Measurements from ENCODE around the gene ELMO1.

ELMO1 gene

DNA sequence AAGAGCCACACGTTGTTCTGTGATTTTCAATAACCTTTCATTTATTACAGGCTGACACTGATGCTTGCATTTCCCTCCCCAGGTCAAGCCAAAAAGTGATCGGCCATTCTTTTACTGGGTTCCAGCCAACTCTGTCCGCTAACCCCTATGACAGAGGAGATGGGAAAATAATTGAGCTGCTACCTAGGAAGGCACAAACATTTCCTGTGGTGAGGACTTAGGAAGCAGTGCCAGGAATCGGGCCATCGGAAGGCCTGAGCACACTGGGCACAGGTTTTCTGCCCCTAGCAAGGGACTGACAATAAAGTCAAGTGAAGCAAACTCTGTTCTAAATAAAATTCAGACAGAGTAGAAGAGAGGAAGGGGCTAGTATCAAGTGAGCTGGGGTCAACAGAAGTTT is 411.4 kb downstream of the ELMO1 start:
- DNase-seq: no peak

DNA sequence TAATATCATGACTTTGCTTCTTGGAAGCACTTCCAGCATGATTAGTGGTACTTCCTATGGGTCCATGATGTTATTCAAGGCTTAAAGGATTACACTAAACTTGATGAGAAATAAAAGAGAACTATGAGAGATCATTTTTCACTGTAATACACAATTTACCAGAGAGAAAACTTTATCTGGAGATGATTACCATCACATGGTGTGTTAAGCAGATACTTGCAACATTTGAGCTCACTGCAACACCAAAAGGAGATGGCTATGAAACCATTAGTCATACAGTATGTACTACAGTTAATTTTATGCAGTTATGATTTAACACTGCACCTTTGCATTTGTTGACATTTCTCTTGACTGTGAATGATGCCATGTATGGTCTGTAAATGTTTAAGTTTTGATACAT is 413.0 kb downstream of the ELMO1 start:
- no peak for DNase-seq

DNA sequence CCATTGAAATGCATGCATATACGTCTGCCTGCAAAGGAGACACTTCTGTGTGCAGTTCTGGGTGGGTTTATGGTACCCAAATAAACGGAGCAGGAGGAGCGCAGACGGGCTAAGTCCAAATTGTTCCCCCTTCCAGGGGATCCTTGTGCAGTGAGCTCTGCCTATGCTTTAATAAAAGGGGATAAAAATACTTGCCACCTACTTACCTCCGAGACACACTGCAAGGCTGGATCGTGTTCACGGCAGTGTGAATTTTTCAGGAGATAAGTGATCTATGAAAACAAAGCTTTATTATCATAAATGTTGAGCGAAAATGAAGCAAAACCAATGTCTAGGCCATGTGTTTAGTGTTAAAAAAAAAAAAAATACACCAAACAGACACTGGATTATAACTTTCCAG is 415.5 kb downstream of the ELMO1 start:
- DNase-seq: no peak

DNA sequence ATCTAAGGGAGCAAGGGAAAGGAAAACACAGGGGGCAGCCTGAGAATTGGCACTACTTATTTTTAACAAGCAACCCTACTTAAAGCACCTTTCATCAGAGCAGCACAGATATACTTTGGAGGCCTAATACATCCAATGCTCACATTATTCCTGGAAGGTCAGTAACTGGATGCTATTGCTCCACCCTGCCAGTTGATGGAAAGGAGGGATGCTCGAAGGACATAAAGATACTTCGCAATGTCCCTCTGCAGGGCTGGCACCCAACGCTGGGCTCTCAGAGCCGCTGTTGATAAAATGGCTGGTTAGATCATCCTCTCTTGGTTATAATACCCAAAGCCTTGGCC is 416.4 kb downstream of the ELMO1 start:
- no peak for DNase-seq

DNA sequence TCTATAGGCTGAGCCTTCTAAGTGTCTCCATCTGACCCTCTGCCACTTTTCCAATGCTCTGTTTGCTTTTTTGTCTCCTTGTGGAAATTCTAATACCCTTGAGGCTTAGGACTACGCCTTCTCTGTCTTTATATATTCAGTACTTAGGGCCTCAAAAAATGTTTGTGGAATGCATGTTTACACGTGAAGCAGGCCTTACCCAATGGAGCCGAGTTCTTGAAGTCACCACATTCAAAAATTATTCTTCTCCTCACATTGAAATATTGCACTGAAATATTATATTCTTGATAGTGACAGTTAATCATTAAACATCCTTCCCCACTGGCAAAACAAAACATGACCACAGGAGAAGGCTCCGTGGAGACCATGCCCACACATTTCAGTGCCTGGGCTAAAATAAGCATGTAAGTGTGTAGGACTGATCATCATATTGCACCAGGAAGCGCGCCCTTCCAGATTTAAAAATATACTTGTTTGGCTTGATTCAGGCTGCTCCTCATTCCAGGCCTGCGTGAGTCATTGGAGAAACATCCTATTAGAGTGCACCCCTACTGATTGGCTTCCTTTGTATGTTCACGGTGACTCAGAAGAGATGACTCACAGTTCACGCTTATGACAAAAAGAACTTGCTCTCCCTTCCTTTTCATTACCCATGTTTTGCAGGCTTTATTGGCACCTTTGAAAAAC is 416.9 kb downstream of the ELMO1 start:
- DNase-seq: no peak

DNA sequence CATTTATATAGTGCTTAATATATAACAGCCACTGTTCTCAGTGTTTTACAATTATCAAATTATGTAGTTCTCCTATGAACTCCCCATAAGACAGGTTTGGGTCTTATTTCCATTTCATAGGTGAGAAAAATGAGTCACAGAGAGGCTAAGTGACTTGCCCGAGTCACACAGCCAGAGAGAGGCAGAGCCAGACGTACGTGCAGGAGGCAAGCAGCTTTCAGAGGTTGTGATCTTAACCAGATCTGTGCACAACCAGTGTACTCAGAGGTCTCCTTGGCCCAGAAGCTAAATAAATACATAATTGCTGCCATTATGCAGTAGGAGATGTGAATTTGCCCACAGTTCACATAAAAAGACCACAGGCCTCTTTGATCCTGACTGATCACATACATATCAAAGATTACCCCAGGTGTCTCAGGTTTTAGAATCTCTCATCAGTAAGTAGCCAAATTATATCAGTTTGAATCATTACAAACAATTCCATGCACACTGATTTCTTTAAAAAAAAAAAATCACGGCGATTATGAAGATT is 419.7 kb downstream of the ELMO1 start:
- no peak for DNase-seq

DNA sequence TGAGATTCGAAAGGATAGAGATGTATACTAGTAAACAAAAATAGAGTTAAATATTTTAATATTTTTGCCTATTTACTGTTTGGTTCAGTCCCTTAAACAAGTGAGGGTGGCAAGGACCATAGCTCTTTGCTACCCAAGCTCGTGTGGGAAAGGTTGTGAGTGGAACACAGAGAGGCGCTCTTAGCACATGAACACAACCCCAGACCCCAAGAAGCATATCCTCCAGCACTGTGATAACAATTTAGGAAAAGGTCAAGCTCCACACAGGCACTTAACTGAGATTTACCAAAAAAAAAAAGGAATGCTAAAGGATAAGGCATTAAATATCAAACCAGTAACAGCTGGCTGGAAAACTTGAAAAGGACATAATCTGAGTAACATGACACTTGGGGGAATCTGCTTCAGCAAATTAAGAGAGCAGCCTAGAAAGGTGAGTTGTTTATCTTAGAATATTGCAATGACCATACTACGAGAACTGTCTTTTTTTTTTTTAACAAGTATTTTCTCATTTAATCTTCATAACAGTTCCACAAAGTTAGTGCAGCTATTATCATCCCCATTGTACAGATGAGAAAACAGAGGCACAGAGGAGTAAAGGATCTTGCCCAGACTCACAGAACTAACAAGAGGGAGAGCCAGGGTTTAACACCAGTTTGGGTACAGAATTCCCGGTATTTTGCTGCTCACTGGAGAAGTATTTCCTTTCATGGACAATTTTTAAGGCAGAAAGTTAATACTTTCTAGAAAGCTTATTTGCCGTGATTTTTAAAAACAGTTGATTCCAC is 420.9 kb downstream of the ELMO1 start:
- no peak for DNase-seq

GRCh38 chr7:37027104-37027503 is 421.6 kb downstream of the ELMO1 start:
- no peak for DNase-seq

GRCh38 chr7:37018954-37019353 is 429.7 kb downstream of the ELMO1 start:
- DNase-seq: no peak

- no peak for DNase-seq
These were observed 432.4 kb downstream of the ELMO1 start for GRCh38 chr7:37016064-37016878.

DNA sequence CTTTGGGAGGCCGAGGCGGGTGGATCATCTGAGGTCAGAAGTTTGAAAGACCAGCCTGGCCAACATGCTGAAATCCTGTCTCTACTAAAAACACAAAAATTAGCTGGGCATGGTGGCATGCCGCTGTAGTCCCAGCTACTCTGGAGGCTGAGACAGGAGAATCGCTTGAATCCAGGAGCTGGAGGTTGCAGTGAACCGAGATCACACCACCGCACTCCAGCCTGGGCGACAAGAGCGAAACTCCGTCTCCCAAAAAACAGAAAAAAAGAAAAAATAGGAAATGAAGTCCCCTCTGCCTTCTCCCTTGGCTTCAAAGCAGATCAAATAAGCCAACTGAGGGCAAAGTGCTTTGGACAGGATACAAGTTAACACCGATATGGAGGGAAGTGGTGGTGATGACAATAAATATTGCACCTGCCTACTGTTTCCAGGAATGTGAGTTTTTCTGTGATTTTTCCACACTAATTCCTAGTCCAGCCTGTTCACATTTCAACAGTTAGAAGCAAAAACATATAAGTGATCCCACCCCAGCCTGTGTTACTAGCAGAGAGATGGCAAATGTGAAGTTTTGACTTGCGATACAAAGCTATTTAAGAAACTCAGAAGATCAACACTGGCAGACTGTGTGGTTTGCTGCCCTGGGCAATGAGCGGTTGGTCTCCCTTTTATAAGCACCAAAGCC is 433.2 kb downstream of the ELMO1 start:
- no peak for DNase-seq

- no peak for DNase-seq
These were observed 434.9 kb downstream of the ELMO1 start for GRCh38 chr7:37013771-37014170.

GRCh38 chr7:37011151-37011890 is 437.3 kb downstream of the ELMO1 start:
- no peak for DNase-seq

GRCh38 chr7:37009125-37009675 is 439.5 kb downstream of the ELMO1 start:
- no peak for DNase-seq

DNA sequence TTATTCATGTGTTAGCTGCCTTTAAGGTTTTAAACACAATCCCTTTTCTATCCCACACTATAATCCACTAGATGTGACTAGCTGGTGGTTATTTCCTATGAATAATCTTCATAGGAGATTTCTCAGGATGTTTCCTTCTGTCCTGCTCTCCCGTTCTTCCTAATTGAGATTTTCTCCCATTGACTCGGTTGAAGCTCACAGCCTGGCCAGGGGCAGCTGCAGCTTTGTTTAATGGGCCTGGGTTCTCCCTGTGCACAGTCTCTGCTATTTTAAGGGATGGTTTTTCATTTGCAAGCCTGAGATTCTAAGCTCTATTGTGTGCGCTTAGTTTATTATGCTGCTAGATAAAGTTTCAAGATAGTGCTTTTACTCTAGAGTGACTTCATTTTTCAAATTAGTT is 441.0 kb downstream of the ELMO1 start:
- DNase-seq: no peak

DNA sequence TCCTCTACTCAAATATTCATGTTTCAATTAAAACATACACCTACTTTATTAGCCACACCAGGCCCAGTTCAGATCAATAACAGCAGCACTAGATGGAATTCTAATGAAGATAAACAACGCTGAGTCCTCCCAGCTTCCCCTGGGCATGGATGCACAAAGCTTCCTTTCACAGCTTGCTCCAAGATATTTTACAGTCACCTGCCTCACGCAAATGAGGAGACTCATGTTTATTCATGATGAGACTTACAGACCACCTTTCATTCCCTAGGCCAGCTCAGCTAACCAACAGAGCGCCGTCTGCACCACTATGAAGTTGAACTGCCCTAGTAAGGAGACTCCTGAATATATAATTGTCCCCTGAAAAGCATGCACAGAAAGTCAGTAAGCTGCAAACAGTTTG is 441.4 kb downstream of the ELMO1 start:
- DNase-seq: no peak

GRCh38 chr7:37006764-37007163 is 441.9 kb downstream of the ELMO1 start:
- DNase-seq: no peak

DNA sequence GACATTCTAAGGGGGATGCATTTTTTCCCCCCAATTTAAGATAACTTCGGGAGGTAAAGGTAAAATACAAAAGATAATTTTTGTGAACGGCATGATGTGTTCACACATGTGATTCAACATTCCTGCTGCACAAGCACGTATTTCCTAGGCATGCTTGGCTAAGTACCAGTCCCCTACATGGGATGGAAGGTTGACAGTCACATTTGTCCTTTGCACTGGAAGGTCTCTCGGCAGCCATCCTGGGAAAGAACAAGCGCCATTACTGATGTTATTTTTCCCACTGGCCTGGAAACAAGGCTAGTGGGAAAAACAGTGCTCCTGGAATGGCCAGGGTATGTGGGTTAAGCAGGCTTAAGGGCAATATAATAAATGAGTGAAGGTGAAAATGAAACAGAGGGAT is 448.2 kb downstream of the ELMO1 start:
- DNase-seq: no peak

DNA sequence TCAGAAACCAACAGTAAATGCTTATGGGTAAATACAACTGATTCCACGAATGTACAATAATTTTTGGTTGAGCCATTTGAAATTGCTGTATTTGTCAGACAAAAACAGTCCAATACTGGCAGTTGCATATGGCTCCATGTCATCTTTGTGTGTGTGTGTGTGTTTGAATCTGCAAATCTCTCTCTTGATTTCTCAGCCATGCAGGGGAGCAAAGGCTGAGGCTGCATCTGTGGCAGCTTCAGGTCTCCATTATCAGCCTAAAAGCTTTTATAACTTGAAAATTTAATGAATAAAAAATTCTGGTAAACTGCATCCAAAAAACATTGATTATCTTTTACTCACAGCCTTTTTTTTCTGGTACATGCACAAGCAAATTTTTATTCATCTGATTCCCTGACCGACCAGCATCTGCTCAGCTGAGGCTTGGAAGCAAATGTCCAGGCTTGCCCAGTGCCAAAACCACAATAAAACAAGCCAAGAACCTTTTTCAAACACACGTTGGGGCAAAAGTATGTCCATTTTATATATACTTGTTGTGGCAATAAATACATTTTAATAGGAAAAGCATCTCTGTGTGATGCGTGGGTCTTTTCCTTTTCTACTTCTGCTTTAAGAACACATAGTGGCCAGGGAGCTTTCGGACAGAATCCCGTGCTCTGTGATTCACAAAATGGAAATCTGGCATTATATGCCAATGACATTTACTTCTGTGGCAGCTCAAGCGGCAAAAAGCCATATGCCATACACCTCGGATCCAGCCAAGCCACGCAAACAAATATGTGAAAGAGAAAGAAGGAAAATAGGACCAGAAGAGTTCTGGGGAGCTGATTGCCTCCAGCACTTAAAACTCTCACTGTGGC is 448.8 kb downstream of the ELMO1 start:
- DNase-seq: no peak

DNA sequence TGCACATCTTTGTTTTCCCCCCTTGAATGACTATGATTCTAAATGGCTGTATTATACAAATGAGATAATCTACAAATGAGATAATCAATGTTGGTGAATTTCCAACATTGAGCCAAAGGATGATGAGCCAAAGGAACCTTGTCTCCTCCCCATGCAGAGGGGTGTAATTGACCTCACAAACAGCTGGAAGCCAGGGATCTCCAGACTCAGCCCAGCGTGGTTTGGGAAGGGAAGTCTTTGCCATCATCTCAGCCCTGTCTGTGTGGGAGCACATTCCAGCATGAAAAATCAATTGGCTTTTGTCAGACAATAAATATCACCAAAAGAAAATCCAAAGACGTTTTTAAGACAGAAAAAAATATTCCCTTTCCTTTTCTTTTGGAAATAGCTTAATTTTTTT is 452.9 kb downstream of the ELMO1 start:
- no peak for DNase-seq
